HG02763 (cell line): ENCODE data around the gene SPAG16.

Experiments used
- ATAC-seq: cut with Tn5 transposase; IDR thresholded peaks from one replicate; pipeline ENCODE4 v1.9.1; 2021; ENCODE audit warnings: mild to moderate bottlenecking, moderate library complexity; ENCODE audit not compliant: unreplicated experiment

The SPAG16 gene

DNA sequence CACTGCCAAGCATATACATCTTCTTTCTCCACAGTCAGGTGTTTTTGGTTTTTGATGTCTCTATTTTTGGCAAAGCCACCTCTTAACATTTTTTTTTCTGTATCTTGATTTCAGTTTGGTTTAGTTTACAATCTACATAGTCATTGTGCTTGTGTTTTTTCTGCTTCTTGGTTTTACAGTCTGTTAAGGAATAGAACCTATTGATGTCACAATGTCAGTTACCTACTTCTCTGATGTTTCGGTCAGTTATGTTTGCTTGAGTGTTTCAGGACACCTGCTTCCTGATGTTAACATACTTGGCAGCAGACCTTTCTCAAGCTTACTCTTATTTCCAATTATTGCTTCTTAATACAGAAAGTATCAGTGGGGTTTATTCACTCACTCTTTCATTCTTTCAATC lies 253.3 kb downstream of the SPAG16 start:
- no peak for ATAC-seq

- ATAC-seq, result no peak
Measured at GRCh38 chr2:213544940-213545339, 260.7 kb downstream of the SPAG16 start.

GRCh38 chr2:213545481-213545880 lies 261.2 kb downstream of the SPAG16 start:
- ATAC-seq, result no peak

DNA sequence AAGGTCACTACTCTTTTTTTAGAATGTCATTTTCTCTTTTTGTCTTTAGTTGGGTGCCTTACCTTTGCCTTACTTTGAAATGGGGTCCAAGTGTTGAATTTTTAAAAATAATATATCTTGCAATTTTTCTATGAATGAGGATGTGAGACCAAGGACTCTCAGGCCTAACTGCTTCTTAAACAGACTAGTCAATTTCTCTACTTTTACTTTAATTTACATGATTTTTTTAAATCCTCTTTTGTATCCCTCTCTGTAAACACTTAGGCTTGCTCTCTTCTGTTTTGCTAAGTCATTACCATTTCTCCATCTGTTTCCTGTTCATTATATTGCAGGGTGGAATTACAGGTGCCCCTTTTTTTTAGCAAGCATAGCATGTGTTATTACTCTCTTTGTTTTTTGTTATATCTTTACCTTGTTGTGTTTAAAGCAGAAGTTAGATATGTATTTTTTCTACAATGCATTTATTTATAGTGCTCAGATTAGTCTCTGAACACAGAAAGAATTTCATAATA lies 261.8 kb downstream of the SPAG16 start:
- ATAC-seq, result no peak

GRCh38 chr2:213551526-213551925 lies 267.3 kb downstream of the SPAG16 start:
- ATAC-seq, result no peak

GRCh38 chr2:213559053-213559452 lies 274.8 kb downstream of the SPAG16 start:
- no peak for ATAC-seq

DNA sequence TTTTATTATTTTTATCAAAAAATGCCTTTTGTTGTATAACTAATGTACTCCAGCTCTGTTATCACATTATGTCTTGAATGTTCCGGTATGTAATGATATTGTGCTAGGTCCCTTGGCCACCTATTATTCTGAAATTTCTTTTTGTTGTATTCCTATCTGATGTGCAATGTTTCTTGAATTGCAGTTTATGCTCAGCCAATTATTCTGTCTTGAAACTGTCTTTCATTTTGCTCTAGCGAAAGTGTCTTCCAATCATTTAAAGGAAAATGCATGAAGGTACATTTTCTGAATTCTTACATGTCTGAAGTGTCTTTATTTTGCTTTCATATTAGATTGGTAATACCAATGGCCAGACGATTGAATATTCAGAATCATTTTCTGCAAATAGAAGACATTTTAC lies 277.5 kb downstream of the SPAG16 start:
- no peak for ATAC-seq

DNA sequence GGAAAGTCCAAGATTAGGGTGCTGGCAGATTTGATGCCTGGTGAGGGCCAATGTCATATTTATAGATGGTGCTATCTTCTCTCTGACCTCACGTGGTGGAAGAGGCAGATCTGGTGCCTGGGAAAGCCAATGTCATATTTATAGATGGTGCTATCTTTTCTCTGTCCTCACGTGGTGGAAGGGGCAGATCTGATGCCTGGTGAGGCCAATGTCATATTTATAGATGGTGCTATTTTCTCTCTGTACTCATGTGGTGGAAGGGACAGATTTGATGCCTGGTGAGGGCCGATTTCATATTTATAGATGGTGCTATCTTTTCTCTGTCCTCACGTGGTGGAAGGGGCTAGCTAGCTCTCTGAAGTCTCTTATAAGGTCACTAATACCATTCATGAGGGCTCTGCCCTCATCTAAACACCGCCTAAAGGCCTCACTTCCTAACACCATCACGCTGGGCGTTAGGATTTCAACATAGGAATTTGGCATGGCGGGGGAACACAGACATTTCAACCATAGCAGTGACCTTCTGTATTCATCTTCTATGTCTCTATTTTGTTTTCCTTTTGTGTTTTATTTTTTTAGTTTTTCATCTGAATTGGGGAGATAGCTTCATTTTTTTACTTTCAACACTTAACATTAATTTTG lies 278.4 kb downstream of the SPAG16 start:
- no peak for ATAC-seq

GRCh38 chr2:213566846-213567245 lies 282.6 kb downstream of the SPAG16 start:
- no peak for ATAC-seq

- no peak for ATAC-seq
Measured at GRCh38 chr2:213609570-213610170, 325.4 kb downstream of the SPAG16 start.

GRCh38 chr2:213627054-213627710 lies 342.9 kb downstream of the SPAG16 start:
- ATAC-seq, result peak; percentile 72

GRCh38 chr2:213627835-213628460 lies 343.7 kb downstream of the SPAG16 start:
- peak; percentile 30 for ATAC-seq

- no peak for ATAC-seq
Measured at GRCh38 chr2:213640738-213641425, 356.6 kb downstream of the SPAG16 start.

DNA sequence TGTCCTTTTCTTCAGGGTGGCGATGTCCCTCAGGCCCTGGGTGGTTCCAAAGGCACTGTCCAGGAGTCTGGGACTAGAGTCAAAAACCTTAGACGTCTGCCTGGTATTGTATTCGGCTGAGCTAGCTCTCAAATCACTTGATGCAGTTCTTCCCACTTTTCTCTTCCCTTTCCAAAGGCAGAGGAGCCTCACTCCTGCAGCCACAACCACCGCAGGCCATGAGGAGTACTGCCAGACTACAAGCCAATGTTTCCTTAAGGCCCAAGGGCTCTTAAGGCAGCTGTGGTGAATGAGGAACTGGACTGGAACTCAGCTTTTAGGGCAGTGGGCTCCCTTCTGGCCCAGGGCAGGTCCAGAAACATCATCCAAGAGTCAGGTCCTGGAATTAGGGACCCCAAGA lies 360.7 kb downstream of the SPAG16 start:
- no peak for ATAC-seq

DNA sequence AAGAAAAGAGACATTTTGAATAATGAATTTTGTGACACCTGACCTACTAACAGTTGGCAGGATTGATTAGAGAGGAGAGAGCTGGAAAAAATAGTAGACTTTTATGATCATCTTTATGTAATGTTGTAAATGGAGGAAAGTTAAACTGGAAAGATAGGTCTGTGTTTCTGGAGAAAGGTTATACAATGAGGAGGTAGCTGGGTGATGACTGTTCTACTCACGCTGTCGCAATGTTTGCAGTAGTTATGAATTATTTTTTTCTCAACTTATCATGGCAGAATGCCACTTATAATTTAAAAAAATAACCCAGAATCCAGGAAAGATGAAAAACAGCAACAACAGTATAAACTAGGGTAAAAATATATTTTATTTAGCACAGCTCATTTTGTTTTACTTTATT lies 364.9 kb downstream of the SPAG16 start:
- ATAC-seq, result no peak

GRCh38 chr2:213664817-213665216 lies 380.6 kb downstream of the SPAG16 start:
- ATAC-seq, result no peak

DNA sequence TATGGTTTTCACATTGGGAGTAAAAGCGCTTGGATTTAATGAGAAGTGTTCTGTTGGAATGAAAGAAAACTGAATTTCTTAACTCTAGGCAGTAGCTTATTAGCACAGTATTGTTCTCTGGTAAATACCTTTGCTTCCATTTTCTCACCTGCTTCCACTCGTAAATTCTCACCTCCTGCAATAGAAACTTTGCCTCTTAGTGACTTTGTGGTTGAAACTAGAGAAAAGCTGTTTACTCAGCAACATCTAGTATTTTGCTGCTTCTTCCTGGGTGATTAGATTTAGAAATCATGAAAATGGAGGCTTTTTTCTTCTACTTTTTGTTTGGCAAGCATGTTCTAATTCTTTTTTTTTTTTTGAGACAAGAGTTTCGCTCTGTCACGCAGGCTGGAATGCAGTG lies 385.4 kb downstream of the SPAG16 start:
- ATAC-seq, result no peak

GRCh38 chr2:213678437-213679218 lies 394.4 kb downstream of the SPAG16 start:
- ATAC-seq, result peak; percentile 45

- no peak for ATAC-seq
Measured at GRCh38 chr2:213679894-213680293, 395.6 kb downstream of the SPAG16 start.

GRCh38 chr2:213682276-213682675 lies 398.0 kb downstream of the SPAG16 start:
- ATAC-seq, result no peak
